ENCODE results near the gene LTBP3. TPM values are rescaled to one million over a fixed set of nuclear protein-coding genes. Genes with fewer than 3 reads are reported as not detected.
"Not testable (repeated sequence)": the region's sequence is repeated elsewhere in the genome, so short reads cannot be mapped to it uniquely, and the experiment has no call there.

Gene LTBP3
- polyA plus RNA-seq, 4 donors: 96.6 to 137 (median 122) TPM

GRCh38 chr11:65572356-65573051, 14.3 kb upstream of the LTBP3 start, which contains the start of gene FAM89B:
FAM89B (plus strand) TSS chr11:65572538; CDS start chr11:65572670, 132 bp downstream.
- DNase-seq (ENCODE audit: low read depth in 4 of 4, low spot score in 3 of 4): peak in 3 of 4 donors; percentile 79 to 87 (median 82)

- no peak for DNase-seq (ENCODE audit: low read depth in 4 of 4, low spot score in 3 of 4)
These were observed 13.8 kb upstream of the LTBP3 start for GRCh38 chr11:65571940-65572339.

DNA sequence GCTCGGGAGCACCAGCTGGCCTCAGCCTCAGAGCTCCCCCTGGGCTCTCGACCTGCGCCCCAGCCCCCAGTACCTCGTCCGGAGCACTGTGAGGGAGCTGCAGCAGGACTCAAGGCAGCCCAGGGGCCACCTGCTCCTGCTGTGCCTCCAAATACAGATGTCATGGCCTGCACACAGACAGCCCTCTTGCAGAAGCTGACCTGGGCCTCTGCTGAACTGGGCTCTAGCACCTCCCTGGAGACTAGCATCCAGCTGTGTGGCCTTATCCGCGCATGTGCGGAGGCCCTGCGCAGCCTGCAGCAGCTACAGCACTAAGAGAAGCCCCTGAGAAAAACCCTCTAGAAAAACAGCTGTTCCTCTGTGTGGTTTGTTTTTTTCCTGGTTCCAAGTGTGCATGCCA, 13.3 kb upstream of the LTBP3 start:
- no peak for DNase-seq (ENCODE audit: low read depth in 4 of 4, low spot score in 3 of 4)

GRCh38 chr11:65569973-65570918, 12.1 kb upstream of the LTBP3 start, which contains the start of gene ZNRD2:
ZNRD2 (plus strand) TSS chr11:65570477; CDS start chr11:65570492, 15 bp downstream.
- DNase-seq (ENCODE audit: low read depth in 4 of 4, low spot score in 3 of 4): peak; percentile 93 to 98 (median 94)

GRCh38 chr11:65569164-65569972, 11.2 kb upstream of the LTBP3 start:
- no peak for DNase-seq (ENCODE audit: low read depth in 4 of 4, low spot score in 3 of 4)

GRCh38 chr11:65565624-65566453, 7.7 kb upstream of the LTBP3 start:
- DNase-seq (ENCODE audit: low read depth in 4 of 4, low spot score in 3 of 4): no peak

DNA sequence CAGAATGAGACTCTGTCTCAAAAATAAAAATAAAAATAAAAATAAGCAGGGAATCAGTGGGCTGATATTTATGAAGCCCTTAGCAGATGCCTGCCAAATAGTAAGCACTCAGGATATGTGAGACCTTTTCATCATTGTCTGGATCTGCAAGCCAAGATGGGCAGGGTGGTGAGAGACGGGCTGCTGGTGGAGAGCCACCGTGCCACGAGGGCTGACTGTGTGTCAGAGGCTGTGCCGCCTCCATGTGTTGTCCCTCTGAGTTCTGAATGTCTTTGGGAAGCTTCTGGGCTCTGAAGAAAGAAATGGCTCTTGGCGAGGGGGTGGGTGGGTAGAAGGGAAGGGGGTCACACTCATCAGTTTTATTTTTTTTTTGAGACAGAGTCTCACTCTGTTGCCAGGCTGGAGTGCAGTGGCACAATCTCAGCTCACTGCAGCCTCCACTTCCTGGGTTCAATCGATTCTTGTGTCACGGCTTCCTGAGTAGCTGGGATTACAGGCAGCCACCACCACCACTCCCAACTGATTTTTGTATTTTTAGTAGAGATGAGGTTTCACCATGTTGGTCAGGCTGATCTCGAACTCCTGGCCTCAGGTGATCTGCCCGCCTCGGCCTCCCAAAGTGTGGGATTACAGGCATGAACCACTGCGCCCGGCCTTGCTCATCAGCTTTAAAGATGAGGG, 6.9 kb upstream of the LTBP3 start:
- DNase-seq (ENCODE audit: low read depth in 4 of 4, low spot score in 3 of 4): not testable (repeated sequence)

GRCh38 chr11:65563601-65564000, 5.4 kb upstream of the LTBP3 start:
- DNase-seq (ENCODE audit: low read depth in 4 of 4, low spot score in 3 of 4): no peak

DNA sequence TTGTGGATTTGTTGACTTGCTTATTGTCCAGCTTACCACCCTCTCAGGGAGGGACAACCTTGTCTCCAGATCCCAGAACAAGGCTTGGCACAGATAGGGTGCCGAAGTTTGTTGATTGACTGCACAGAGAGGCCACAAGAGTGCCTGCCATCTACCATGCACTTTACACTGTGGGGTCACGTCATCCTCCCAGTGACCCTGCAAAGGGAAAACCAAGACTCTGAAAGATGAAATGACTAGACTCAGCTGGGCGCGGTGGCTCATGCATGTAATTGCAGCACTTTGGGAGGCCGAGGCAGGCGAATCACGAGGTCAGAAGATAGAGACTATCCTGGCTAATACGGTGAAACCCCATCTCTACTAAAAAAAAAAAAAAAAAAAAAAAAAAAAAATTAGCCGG, 4.6 kb upstream of the LTBP3 start:
- no peak for DNase-seq (ENCODE audit: low read depth in 4 of 4, low spot score in 3 of 4)

- no peak for DNase-seq (ENCODE audit: low read depth in 4 of 4, low spot score in 3 of 4)
These were observed 3.9 kb upstream of the LTBP3 start for GRCh38 chr11:65562020-65562419.

GRCh38 chr11:65560555-65561418, 2.6 kb upstream of the LTBP3 start:
- DNase-seq (ENCODE audit: low read depth in 4 of 4, low spot score in 3 of 4): no peak

- DNase-seq (ENCODE audit: low read depth in 4 of 4, low spot score in 3 of 4): no peak
These were observed 1.9 kb upstream of the LTBP3 start for GRCh38 chr11:65559951-65560537.

DNA sequence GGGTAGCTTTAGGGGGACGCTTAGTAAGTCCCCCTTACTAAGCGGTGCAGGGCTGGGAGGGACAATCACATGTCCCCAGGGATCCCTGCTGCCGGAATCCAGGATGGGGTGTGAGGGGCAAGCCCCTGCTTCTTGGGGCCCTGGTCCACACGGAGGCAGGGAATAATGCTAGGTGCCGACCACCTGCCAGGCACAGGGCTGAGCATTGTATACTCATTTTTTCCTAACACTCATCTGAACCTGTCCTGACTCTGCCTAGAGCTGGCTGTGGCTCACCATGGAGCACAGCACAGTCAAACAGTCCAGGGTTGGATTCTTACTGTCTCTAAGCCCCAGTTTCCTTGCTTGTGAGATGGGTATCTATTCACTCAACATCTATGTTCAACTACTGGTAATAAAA, 1.4 kb upstream of the LTBP3 start:
- DNase-seq (ENCODE audit: low read depth in 4 of 4, low spot score in 3 of 4): no peak

DNA sequence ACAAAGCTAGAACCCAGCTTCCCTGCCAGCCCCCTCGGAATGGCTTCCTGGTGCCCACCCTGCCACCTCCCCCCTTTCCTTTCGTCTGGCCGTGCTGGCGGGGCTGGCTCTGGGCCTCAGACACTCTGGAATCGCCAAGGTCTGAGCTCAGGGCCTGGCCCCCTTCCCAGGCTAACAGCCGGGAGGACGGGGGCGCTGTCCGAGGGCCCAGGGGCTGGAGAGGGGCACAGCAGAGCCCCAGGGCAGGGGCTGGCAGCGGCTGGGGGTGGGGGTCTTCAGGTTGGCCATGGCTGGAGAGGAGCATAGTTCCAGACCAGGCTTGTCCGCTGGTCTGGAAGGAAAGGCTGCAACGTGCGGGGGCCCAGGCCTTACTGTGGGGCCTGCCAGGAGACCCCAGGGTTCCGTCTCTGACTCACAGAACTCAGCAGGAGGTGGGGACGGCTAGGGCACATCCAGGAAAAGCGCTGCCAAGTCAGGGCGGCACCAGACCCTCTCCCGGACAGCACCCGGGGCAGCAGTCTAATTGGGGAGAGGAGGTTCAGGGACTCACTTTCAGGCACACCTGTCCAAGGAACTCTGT, 861 bp upstream of the LTBP3 start:
- DNase-seq (ENCODE audit: low read depth in 4 of 4, low spot score in 3 of 4): no peak

GRCh38 chr11:65557280-65558001, 718 bp downstream of the LTBP3 start:
- DNase-seq (ENCODE audit: low read depth in 4 of 4, low spot score in 3 of 4): no peak

GRCh38 chr11:65556470-65557279, 1.5 kb downstream of the LTBP3 start:
- no peak for DNase-seq (ENCODE audit: low read depth in 4 of 4, low spot score in 3 of 4)
